Measurements from ENCODE around the gene IRF3. TPM values are rescaled to one million over a fixed set of nuclear protein-coding genes. Genes with fewer than 3 reads are reported as not detected.

The IRF3 gene
- total and polyA plus RNA-seq, 2 of the 4 experiments (the other 2 are of a cell fraction) = 39.6 to 65.2 TPM

DNA sequence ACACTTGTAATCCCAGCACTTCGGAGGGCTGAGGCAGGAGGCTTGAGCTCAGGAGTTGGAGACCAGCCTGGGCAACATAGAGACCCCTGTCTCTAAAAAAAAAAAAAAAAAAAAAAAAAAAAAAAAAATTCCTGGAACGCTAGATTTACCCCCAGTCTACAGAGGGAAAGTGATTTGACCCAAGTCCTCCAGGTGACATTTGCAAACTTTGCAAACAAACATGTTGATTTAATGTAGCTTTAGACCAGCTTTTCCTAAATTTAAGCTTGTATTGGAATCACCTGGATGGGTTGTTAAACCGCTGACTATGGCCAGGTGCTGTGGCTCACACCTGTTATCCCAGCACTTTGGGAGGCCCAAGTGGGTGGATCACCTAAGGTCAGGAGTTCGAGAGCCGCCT, 33.7 kb upstream of the IRF3 start:
- Histone ChIP-seq H3K23ac (ENCODE audit: low read depth, low read length) (no peak overlapping the region), H4K91ac (ENCODE audit: insufficient read depth, low read depth, low read length) (no peak overlapping the region), H3K4ac (ENCODE audit: low read depth, low read length) (no peak overlapping the region), H2AK9ac (replicated peaks; ENCODE audit: low read depth, low read length, poor library complexity) (no peak overlapping the region), H3K4me1 (ENCODE audit: control insufficient read depth, insufficient read depth, low read length) (no peaks in the 10 kb centered on the region), H4K8ac (ENCODE audit: low read depth in 2 of 2, low read length in 2 of 2) (no peak overlapping the region), H2BK20ac (ENCODE audit: low read depth, low read length) (no peak overlapping the region), H3K14ac (replicated peaks; ENCODE audit: low read depth, low read length) (no peak overlapping the region), H3K79me1 (ENCODE audit: low read depth in 1 of 2, low read length in 2 of 2) (no peaks in the 10 kb centered on the region), H3K9me1 (ENCODE audit: insufficient read depth, low read length) (0 out of 2 replicates have a peak, but pooled peaks cover 3% of the 10 kb centered on the region), H3K9me3 (ENCODE audit: control insufficient read depth, insufficient read depth, low read length) (no peaks in the 10 kb centered on the region), H3K36me3 (ENCODE audit: control insufficient read depth, insufficient read depth, low read length) (peaks cover 21% of the 10 kb centered on the region), H3K27me3 (ENCODE audit: control insufficient read depth, insufficient read depth, low read length) (no peaks in the 10 kb centered on the region), H3K4me3 (ENCODE audit: insufficient read depth, low read depth, low read length) (no peak overlapping the region), H3K56ac (ENCODE audit: extremely low read depth, insufficient read depth, low read length) (no peak overlapping the region), H4K20me1 (ENCODE audit: insufficient read depth, low read length) (no peaks in the 10 kb centered on the region), H2AFZ (replicated peaks; ENCODE audit: low read length, poor library complexity) (no peak overlapping the region), H2BK120ac (ENCODE audit: low read depth, low read length) (no peak overlapping the region), H2BK5ac (ENCODE audit: low read depth, low read length, poor library complexity, severe bottlenecking) (no peak overlapping the region), H3K27ac (ENCODE audit: insufficient read depth, low read length) (no peak overlapping the region), H2BK15ac (ENCODE audit: low read depth, low read length) (no peak overlapping the region), H3K18ac (ENCODE audit: low read depth, low read length) (no peak overlapping the region), H3K9ac (ENCODE audit: low read depth, low read length) (no peak overlapping the region), H2AK5ac (ENCODE audit: low read depth, low read length) (no peak overlapping the region), H3K4me2 (ENCODE audit: low read depth, low read length) (no peak overlapping the region), H4K5ac (ENCODE audit: low read depth, low read length) (no peak overlapping the region)
- dilution Hi-C loops (cut with HindIII; ENCODE audit: low sequenced_read_pairs, unreplicated experiment) = no loop called here
- ATAC-seq (ENCODE audit: low read depth) = no peak
- POLR2A ChIA-PET (ENCODE audit: unreplicated experiment) = no interaction called here
- intact Hi-C loops (cut with micrococcal nuclease) = no loop called here
- CTCF ChIA-PET = no interaction called here
- no peak for DNase-seq
- TF ChIP-seq MAZ (IDR thresholded peaks at IDR 0.05; ENCODE audit: borderline replicate concordance, low read depth, low read length) (no peak), MAFK (IDR thresholded peaks at IDR 0.05; ENCODE audit: low read depth, low read length) (no peak), NFE2L2 (IDR thresholded peaks at IDR 0.05; ENCODE audit: low read depth, low read length) (no peak), MXI1 (IDR thresholded peaks at IDR 0.05; ENCODE audit: borderline replicate concordance, low read depth, low read length) (no peak), BHLHE40 (IDR thresholded peaks at IDR 0.05; ENCODE audit: low read depth, low read length) (no peak), CHD1 (IDR thresholded peaks at IDR 0.05; ENCODE audit: low read depth, low read length) (no peak), CEBPB (IDR thresholded peaks at IDR 0.05; ENCODE audit: low read depth, low read length) (no peak), RFX5 (IDR thresholded peaks at IDR 0.05; ENCODE audit: low read depth, low read length) (no peak), FOS (IDR thresholded peaks at IDR 0.05; ENCODE audit: low read depth, low read length) (no peak), RAD21 (IDR thresholded peaks at IDR 0.05; ENCODE audit: low read length) (no peak), RCOR1 (IDR thresholded peaks at IDR 0.05; ENCODE audit: insufficient replicate concordance, low read length) (no peak), POLR2A (IDR thresholded peaks at IDR 0.05; ENCODE audit: low read depth, low read length) (no peak), SMC3 (IDR thresholded peaks at IDR 0.05; ENCODE audit: low read depth, low read length) (no peak)
- TF ChIP-seq, protein P1, sequence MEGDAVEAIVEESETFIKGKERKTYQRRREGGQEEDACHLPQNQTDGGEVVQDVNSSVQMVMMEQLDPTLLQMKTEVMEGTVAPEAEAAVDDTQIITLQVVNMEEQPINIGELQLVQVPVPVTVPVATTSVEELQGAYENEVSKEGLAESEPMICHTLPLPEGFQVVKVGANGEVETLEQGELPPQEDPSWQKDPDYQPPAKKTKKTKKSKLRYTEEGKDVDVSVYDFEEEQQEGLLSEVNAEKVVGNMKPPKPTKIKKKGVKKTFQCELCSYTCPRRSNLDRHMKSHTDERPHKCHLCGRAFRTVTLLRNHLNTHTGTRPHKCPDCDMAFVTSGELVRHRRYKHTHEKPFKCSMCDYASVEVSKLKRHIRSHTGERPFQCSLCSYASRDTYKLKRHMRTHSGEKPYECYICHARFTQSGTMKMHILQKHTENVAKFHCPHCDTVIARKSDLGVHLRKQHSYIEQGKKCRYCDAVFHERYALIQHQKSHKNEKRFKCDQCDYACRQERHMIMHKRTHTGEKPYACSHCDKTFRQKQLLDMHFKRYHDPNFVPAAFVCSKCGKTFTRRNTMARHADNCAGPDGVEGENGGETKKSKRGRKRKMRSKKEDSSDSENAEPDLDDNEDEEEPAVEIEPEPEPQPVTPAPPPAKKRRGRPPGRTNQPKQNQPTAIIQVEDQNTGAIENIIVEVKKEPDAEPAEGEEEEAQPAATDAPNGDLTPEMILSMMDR (conservative IDR thresholded peaks at IDR 0.05; ENCODE audit: low read depth, low read length) = no peak
- TF ChIP-seq, protein P2, sequence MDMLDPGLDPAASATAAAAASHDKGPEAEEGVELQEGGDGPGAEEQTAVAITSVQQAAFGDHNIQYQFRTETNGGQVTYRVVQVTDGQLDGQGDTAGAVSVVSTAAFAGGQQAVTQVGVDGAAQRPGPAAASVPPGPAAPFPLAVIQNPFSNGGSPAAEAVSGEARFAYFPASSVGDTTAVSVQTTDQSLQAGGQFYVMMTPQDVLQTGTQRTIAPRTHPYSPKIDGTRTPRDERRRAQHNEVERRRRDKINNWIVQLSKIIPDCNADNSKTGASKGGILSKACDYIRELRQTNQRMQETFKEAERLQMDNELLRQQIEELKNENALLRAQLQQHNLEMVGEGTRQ (IDR thresholded peaks at IDR 0.05; ENCODE audit: low read depth, low read length) = no peak
- TF ChIP-seq, protein P3, sequence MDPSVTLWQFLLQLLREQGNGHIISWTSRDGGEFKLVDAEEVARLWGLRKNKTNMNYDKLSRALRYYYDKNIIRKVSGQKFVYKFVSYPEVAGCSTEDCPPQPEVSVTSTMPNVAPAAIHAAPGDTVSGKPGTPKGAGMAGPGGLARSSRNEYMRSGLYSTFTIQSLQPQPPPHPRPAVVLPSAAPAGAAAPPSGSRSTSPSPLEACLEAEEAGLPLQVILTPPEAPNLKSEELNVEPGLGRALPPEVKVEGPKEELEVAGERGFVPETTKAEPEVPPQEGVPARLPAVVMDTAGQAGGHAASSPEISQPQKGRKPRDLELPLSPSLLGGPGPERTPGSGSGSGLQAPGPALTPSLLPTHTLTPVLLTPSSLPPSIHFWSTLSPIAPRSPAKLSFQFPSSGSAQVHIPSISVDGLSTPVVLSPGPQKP (IDR thresholded peaks at IDR 0.05; ENCODE audit: borderline replicate concordance, low read depth, low read length) = no peak
- no TSS peak for BruUV-seq (replicated peaks)
- 100% methylated on average over 1 of the region's 5 CpGs; no CpG with 5 or more reads in 1 of the 2 experiments for WGBS, 2 experiments (ENCODE audit: extremely low coverage in 2 of 2, insufficient read length in 1 of 2)
- in situ Hi-C loops (cut with MboI; ENCODE audit: low sequenced_read_pairs) = no loop called here

All from IMR-90 (cell line).